ENCODE results near the gene PDZD2. TPM values are rescaled to one million over a fixed set of nuclear protein-coding genes. Genes with fewer than 3 reads are reported as not detected.

Gene PDZD2
- total RNA-seq, 1 donor from 2014 or later, result 21.5 TPM

DNA sequence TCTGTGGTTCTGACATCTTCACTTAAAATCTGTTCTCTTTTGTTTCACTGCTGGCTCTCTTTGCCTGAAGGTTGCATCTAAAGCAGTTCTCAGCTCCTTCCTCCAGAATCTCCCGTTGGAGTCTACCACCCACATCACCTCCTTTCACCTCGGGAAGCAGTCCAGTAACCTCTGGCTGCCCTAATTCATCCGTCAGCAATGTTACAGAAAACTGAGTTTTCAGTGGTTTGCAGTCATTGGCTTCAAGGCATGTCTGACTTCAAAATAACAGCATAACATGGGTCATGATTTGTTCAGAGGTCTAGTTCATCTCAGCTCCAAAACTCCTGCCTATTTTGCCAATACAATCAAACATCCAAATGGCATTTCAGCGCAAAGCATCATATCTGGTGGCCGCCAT is 427.5 kb downstream of the PDZD2 start:
- Mint-ChIP-seq H3K27me3 (ENCODE audit: low read depth) (no peaks in the 10 kb centered on the region), H3K27ac (no peak overlapping the region), H3K36me3 (peaks cover 33% of the 10 kb centered on the region), H3K4me3 (no peak overlapping the region), H3K4me1 (peaks cover 3% of the 10 kb centered on the region), H3K9me3 (no peaks in the 10 kb centered on the region)
- DNase-seq (ENCODE audit: low spot score in 2 of 2, unreplicated experiment in 2 of 2), result no peak
- no peak for TF ChIP-seq CTCF (IDR thresholded peaks at IDR 0.05; ENCODE audit: unreplicated experiment)

GRCh38 chr5:32067774-32068470 is 429.0 kb downstream of the PDZD2 start:
- Mint-ChIP-seq H3K4me1 (peaks cover 3% of the 10 kb centered on the region), H3K27me3 (ENCODE audit: low read depth) (no peaks in the 10 kb centered on the region), H3K36me3 (peaks cover 38% of the 10 kb centered on the region), H3K9me3 (no peaks in the 10 kb centered on the region), H3K4me3 (no peak overlapping the region), H3K27ac (no peak overlapping the region)
- TF ChIP-seq CTCF (IDR thresholded peaks at IDR 0.05; ENCODE audit: unreplicated experiment), result no peak
- no peak for DNase-seq (ENCODE audit: low spot score in 2 of 2, unreplicated experiment in 2 of 2)

DNA sequence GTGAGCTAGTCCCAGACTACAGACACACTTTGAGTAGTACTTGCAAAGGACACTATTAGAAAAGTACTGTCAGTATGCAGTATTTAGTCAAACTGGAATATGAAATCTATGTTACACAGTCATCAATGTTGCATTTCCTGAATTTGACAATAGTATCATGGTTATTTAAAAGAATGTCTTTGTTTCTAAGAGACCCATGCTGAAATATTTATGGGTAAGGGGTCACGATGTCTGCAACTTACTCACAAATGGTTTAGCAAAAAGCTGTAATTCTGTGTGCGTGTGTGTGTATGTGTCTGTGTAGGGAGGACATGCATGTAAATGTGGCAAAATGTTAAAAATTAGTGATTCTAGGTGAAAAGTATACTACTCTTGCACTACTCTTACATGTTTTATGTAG is 429.6 kb downstream of the PDZD2 start:
- DNase-seq (ENCODE audit: low spot score in 2 of 2, unreplicated experiment in 2 of 2), result no peak
- Mint-ChIP-seq H3K4me1 (peaks cover 3% of the 10 kb centered on the region), H3K9me3 (no peaks in the 10 kb centered on the region), H3K27me3 (ENCODE audit: low read depth) (no peaks in the 10 kb centered on the region), H3K4me3 (no peak overlapping the region), H3K27ac (no peak overlapping the region), H3K36me3 (peaks cover 39% of the 10 kb centered on the region)
- no peak for TF ChIP-seq CTCF (IDR thresholded peaks at IDR 0.05; ENCODE audit: unreplicated experiment)

DNA sequence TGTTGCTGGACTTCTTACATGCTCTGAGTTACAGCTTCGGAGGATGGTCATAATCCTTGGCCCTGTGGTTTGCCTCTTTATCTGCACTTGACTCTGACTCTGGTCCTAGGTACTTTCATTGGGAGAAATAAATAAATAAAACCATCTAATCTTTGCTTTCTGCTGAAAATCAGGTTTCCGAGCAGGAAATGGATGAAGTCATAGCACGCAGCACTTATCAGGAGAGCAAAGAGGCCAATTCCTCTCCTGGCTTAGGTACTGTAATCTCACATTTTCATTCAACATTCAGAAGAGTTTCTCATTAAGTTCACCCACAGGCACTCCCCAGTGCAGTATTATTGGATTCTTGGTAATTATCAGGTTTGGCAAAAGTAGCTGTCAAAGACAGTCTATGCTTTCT is 430.5 kb downstream of the PDZD2 start:
- Mint-ChIP-seq H3K36me3 (peaks cover 34% of the 10 kb centered on the region), H3K4me3 (no peak overlapping the region), H3K9me3 (no peaks in the 10 kb centered on the region), H3K4me1 (peaks cover 3% of the 10 kb centered on the region), H3K27me3 (ENCODE audit: low read depth) (no peaks in the 10 kb centered on the region), H3K27ac (no peak overlapping the region)
- DNase-seq (ENCODE audit: low spot score in 2 of 2, unreplicated experiment in 2 of 2), result no peak
- TF ChIP-seq CTCF (IDR thresholded peaks at IDR 0.05; ENCODE audit: unreplicated experiment), result no peak

DNA sequence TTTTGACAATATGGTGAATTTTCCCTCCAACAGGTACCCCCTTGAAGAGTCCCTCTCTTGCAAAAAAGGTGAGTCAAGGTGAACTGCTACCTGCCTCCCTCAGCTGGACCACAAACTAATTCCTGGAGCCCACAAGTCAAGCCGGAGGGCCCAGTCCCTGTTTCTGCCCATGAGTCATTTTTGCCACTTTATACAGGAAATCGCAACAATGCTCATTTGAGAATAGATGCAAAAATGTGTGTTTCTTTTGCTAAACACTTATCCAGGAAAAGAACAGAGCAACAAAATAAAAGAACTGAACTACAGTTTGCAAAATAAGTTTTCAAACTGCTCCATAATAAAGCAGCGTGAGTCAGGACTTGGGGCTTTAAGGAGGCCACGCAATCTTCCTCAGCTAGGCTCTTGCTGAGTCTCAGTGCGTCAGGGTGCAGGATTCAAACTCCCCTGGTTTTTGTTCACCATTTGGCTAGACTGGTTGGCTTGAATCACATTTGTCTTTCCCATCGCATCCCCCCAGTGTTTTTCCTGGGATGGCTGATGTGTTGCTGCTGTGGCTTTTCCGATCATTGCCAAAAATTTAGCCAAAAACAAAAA is 432.5 kb downstream of the PDZD2 start:
- Mint-ChIP-seq H3K36me3 (peaks cover 31% of the 10 kb centered on the region), H3K4me1 (peaks cover 3% of the 10 kb centered on the region), H3K4me3 (no peak overlapping the region), H3K27me3 (ENCODE audit: low read depth) (no peaks in the 10 kb centered on the region), H3K9me3 (no peaks in the 10 kb centered on the region), H3K27ac (no peak overlapping the region)
- no peak for DNase-seq (ENCODE audit: low spot score in 2 of 2, unreplicated experiment in 2 of 2)
- no peak for TF ChIP-seq CTCF (IDR thresholded peaks at IDR 0.05; ENCODE audit: unreplicated experiment)

All from mesothelial cell of epicardium (in vitro differentiated cells).